GM23338 (cell line): ENCODE measurements around the gene TMEM11.

Experiments used
- CREB1 ChIP-seq: fragments of 250-450 bp; sonication (Bioruptor Pico); IDR thresholded peaks from 2 replicates; pipeline ENCODE4 v1.5.0; 2020; ENCODE audit warnings: low read depth, mild to moderate bottlenecking, moderate library complexity
- ETS1 ChIP-seq: IDR thresholded peaks from 2 replicates; pipeline ENCODE4 v1.6.1; 2016; ENCODE audit warnings: antibody characterized with exemption
- EZH2 ChIP-seq: fragments of 200-600 bp; sonication (generic); IDR thresholded peaks from one replicate; pipeline ENCODE4 v1.8.0; 2017; ENCODE audit warnings: antibody characterized with exemption, mild to moderate bottlenecking, low read depth; ENCODE audit not compliant: unreplicated experiment
- EZH2phosphoT487 ChIP-seq: fragments of 200-600 bp; sonication (generic); IDR thresholded peaks from one replicate; pipeline ENCODE4 v1.8.1; 2018; ENCODE audit warnings: antibody characterized with exemption; ENCODE audit not compliant: unreplicated experiment
- JUNB ChIP-seq: IDR thresholded peaks from one replicate; pipeline ENCODE4 v1.6.1; 2016; ENCODE audit warnings: antibody characterized with exemption; ENCODE audit not compliant: unreplicated experiment
- NANOG ChIP-seq: IDR thresholded peaks from 2 replicates; pipeline ENCODE4 v1.6.1; 2016; ENCODE audit warnings: antibody characterized with exemption, borderline replicate concordance
- POLR2AphosphoS5 ChIP-seq: IDR thresholded peaks from 2 replicates; pipeline ENCODE4 v1.6.1; 2016; ENCODE audit warnings: antibody characterized with exemption, low read depth
- STAT1 ChIP-seq: IDR thresholded peaks from one replicate; pipeline ENCODE4 v1.6.1; 2016; ENCODE audit warnings: antibody characterized with exemption; ENCODE audit not compliant: unreplicated experiment
- ZNF331 ChIP-seq: fragments of 250-450 bp; sonication (Bioruptor Pico); IDR thresholded peaks from 2 replicates; pipeline ENCODE4 v1.5.0; 2020; ENCODE audit warnings: low read depth, mild to moderate bottlenecking, moderate library complexity
- TF ChIP-seq, protein P1 (sequence below), 2 experiments: fragments of 200-600 bp in 1 of 2; sonication (generic) in 1 of 2; conservative IDR thresholded peaks; 2 replicates each; pipeline versions ENCODE4 v1.5.1 to v1.6.1; 2016 to 2017; ENCODE audit warnings: antibody characterized with exemption in 2 of 2, low read depth in 2 of 2, mild to moderate bottlenecking in 2 of 2, moderate library complexity in 1 of 2
- TF ChIP-seq, protein P2 (sequence below): IDR thresholded peaks from one replicate; pipeline ENCODE4 v1.6.1; 2018; ENCODE audit warnings: antibody characterized with exemption; ENCODE audit not compliant: unreplicated experiment

DNA sequence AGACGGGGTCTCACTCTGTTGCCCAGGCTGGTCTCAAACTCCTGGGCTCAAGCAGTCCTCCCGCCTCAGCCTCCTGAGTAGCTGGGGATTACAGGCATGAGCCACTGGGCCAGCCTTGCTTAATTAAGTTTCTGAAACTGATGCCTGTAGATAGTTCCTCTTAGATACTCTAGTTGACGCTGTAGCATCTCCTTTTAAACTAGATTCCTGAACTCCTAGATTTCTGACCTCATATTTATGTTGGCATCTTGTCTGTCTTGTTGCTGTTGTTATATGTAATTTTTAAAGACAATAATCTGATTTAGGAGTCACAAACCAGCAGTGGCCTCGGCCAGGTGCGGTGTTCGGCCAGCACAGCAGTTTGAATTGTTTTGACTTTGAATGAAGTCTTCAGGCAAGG lies 49.7 kb downstream of the TMEM11 start:
- TF ChIP-seq EZH2phosphoT487, result no peak
- TF ChIP-seq EZH2, result no peak
- TF ChIP-seq, protein P1, sequence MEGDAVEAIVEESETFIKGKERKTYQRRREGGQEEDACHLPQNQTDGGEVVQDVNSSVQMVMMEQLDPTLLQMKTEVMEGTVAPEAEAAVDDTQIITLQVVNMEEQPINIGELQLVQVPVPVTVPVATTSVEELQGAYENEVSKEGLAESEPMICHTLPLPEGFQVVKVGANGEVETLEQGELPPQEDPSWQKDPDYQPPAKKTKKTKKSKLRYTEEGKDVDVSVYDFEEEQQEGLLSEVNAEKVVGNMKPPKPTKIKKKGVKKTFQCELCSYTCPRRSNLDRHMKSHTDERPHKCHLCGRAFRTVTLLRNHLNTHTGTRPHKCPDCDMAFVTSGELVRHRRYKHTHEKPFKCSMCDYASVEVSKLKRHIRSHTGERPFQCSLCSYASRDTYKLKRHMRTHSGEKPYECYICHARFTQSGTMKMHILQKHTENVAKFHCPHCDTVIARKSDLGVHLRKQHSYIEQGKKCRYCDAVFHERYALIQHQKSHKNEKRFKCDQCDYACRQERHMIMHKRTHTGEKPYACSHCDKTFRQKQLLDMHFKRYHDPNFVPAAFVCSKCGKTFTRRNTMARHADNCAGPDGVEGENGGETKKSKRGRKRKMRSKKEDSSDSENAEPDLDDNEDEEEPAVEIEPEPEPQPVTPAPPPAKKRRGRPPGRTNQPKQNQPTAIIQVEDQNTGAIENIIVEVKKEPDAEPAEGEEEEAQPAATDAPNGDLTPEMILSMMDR (conservative IDR thresholded peaks at IDR 0.05; ENCODE audit: low read depth in 2 of 2), result 0 out of 4 replicates have a peak, but pooled peaks of 1 of the 2 experiments have one; percentile 11
- no peak for TF ChIP-seq STAT1
- TF ChIP-seq NANOG, result no peak
- TF ChIP-seq POLR2AphosphoS5, result no peak
- TF ChIP-seq, protein P2, sequence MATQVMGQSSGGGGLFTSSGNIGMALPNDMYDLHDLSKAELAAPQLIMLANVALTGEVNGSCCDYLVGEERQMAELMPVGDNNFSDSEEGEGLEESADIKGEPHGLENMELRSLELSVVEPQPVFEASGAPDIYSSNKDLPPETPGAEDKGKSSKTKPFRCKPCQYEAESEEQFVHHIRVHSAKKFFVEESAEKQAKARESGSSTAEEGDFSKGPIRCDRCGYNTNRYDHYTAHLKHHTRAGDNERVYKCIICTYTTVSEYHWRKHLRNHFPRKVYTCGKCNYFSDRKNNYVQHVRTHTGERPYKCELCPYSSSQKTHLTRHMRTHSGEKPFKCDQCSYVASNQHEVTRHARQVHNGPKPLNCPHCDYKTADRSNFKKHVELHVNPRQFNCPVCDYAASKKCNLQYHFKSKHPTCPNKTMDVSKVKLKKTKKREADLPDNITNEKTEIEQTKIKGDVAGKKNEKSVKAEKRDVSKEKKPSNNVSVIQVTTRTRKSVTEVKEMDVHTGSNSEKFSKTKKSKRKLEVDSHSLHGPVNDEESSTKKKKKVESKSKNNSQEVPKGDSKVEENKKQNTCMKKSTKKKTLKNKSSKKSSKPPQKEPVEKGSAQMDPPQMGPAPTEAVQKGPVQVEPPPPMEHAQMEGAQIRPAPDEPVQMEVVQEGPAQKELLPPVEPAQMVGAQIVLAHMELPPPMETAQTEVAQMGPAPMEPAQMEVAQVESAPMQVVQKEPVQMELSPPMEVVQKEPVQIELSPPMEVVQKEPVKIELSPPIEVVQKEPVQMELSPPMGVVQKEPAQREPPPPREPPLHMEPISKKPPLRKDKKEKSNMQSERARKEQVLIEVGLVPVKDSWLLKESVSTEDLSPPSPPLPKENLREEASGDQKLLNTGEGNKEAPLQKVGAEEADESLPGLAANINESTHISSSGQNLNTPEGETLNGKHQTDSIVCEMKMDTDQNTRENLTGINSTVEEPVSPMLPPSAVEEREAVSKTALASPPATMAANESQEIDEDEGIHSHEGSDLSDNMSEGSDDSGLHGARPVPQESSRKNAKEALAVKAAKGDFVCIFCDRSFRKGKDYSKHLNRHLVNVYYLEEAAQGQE, result no peak
- TF ChIP-seq ETS1, result no peak
- TF ChIP-seq ZNF331, result no peak
- no peak for TF ChIP-seq CREB1 (CRISPR knock-in tag)
- no peak for TF ChIP-seq JUNB
